ENCODE measurements around the gene BAAT.
"Not testable (repeated sequence)": the region's sequence is repeated elsewhere in the genome, so short reads cannot be mapped to it uniquely, and the experiment has no call there.

BAAT gene

DNA sequence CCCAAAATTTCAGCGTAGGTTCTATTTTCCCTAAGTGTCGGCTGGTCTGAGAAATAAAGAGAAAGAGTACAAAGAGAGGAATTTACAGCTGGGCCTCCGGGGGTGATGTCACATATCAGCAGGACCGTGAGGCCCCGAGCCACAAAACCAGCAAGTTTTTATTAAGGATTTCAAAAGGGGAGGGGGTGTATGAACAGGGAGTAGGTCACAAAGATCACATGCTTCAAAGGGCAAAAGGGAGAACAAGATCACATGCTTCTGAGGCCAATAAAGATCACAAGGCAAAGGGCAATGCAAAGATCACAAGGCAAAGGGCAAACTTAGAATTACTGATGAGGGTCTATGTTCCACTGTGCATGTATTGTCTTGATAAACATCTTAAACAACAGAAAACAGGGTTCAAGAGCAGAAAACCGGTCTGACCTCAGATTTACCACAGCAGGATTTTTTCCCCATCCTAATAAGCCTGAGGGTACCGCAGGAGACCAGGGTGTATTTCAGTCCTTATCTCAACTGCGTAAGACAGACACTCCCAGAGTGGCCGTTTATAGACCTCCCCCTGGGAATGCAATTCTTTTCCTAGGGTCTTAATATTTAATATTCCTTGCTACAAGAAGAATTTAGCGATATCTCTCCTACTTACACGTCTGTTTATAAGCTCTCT is at the start of gene BAAT:
TSS of gene BAAT (minus strand) at position 134 of the 664 bp plus-strand sequence. CDS start 13,602 bp downstream, outside the sequence.
- DNase-seq, result not testable (repeated sequence)

DNA sequence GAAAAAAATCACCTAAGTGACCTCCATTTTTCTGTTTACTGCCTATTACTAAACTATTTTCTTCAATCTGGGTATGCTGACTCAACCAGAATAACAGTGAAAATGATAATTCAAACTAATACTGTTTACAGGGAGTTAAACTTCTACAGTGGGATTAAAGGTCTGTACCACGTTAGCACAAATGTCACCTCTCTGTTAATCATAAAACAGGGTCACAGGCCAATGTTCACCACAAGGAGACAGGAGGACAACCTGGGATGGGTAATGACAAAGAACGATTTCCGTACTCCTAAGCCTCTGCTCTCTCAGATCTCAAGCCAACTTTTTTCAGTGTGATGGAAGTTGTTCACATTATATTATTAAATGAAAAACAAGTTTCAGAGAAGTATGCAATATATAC is 48.4 kb upstream of the BAAT start:
- no peak for DNase-seq

DNA sequence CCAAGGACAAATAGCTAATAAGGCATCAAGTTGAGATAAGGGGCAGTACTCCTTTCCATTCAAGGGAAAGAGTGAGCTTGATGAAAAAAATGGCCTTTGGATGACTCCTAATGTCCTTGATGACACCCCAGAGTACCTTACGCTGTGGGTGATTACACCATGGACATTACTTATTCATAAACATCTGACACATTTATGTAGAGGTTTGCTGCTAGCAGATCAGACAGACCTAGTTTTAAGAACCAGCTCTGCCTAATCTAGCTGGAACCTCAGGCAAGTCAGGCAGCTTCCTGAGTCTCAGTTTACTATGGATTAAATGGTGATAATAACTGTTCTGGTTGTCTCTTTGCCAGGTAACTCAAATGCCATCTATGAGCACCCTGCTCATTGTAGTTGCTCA is 47.9 kb upstream of the BAAT start:
- no peak for DNase-seq

DNA sequence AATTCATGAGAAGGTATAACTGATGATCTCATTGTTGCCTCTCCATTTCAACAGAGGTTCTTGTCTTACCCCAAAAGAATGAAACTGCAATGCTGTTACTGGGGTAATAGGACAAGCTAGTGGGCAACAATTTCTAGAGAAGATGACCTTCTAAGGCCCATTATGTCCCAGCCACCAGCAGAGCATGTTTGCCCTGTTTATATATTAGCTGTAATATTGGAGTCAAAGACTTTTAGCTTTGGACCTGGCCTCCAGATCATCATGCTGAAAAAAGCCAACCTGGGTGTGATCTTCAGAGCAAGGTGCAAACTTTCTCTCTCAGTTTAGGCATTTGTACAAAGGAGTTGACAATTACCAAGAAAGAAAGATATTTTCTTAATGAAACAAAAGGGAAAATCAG is 47.4 kb upstream of the BAAT start:
- DNase-seq, result no peak

DNA sequence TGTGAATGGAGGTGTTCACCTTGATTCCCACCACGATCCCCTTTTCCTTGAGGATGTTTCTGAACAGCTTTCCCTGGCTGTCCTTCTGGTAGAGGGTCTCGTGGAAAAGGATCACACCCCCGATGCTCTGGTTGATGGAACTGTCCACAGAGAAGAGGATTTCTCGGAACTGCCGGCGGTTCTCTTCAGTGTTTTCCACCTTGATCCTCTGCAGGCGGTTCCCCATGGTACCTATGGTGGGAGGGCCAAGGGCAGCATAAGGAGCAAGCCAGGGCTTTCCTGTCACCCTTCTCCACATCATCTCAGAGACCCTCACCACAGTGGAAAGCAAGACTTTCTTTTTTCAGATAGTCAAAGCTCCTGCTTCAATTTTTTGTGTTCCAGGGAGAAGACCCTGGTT is 44.9 kb upstream of the BAAT start:
- no peak for DNase-seq

DNA sequence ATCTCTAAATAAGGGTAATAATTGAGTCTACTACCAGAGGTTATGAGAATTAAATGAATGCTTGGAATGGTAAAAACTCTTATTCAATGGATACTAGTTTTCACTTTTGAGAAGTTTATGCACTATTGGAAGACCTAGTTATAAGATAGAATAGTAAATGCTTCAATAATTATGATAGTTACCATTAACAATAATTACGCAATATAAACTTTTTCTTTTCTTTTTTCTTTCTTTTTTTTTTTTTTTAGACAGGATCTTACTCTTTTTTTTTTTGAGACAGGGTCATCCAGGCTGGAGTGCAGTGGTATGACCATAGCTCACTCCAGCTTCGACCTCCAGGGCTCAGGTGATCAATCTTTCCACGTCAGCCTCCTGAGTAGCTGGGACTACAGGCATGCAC is 44.1 kb upstream of the BAAT start:
- no peak for DNase-seq

DNA sequence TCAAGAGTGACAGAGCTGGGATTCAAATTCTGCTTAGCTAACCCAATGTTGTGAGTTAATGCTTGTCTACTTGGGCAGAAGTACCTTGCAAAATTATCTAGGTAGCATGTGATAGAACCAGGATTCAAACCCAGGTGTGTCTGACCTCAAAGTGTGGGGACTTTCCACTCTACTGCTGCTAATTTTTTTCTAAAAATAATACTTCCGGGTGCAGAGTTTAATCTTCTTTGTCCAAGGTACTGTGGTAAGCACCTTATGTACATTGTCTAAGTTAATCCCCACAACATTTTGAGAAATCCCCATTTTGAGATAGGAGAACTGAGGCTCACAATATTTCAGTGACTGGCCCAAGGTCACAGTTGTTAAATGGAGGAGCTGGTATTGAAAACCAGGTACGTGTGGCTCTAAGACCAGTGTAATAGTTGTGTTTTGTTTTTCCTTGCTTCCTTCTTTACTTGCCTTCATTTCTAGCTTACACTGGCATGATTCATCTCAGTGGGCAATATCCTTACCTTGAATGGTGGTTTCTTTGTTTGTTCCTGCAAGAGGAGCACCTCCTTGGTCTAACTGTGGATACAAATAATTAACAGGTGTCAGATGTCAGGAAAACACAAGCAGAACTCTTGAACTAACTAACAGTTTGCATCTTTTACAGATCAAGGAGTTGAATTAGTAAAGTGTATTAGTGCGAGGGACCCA is 43.3 kb upstream of the BAAT start:
- no peak for DNase-seq

DNA sequence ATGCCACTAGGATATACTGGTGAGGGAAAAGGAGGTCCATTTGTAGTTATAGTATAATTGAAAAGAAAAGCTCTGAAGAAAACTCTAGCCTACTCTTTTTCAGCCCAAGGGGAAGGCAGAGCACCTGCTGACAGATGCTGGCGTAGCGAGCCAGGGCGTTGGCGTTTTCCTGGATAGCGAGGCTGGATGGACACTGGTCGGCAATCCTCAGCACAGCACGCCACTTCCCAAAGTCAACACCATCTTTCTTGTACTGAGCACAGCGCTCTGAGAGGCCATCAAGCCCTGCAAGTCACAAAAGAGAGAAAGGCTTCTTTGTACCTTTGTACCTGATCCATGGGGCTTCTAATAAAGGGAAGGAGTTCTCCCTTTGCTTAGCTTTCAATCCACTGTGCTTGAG is 42.6 kb upstream of the BAAT start:
- DNase-seq, result no peak

DNA sequence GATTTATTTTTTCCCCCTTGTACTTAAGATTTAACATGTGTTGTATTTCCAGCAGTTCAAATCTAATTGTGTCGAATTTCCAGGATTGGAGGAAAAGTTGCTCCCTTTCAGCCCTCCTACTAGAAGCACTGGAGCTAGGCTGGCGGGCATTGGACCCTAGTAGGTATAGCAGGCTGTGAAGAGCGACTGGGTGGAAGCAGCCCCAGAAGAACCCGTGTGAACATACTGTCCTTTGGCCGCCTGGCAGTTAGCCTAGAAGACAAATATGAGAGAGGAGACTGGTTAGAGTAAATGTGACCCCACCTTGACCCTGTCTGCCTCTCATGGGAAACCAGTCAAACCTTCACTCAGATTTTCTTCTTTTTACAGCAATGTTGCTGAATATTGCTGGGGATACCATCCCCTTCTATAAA is 36.9 kb upstream of the BAAT start:
- DNase-seq, result no peak

DNA sequence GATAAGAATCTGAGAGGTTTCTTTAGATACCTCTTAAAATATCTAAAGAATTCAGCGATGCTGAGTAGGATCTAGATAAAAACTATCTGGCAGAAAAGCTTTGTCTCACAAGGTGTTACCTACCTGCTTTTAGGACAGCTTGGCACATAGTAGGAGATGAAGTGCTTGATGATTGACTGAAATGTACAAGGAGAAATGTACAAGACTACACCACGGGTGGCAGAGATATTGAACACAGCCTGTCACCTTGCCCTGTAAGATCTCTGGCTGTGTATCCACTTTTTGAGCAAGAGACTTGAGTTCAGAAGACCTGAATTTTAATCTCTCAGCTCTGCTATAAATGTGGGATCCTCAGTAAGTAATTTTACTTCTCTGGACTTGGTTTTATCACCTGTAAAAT is 35.1 kb upstream of the BAAT start:
- no peak for DNase-seq

DNA sequence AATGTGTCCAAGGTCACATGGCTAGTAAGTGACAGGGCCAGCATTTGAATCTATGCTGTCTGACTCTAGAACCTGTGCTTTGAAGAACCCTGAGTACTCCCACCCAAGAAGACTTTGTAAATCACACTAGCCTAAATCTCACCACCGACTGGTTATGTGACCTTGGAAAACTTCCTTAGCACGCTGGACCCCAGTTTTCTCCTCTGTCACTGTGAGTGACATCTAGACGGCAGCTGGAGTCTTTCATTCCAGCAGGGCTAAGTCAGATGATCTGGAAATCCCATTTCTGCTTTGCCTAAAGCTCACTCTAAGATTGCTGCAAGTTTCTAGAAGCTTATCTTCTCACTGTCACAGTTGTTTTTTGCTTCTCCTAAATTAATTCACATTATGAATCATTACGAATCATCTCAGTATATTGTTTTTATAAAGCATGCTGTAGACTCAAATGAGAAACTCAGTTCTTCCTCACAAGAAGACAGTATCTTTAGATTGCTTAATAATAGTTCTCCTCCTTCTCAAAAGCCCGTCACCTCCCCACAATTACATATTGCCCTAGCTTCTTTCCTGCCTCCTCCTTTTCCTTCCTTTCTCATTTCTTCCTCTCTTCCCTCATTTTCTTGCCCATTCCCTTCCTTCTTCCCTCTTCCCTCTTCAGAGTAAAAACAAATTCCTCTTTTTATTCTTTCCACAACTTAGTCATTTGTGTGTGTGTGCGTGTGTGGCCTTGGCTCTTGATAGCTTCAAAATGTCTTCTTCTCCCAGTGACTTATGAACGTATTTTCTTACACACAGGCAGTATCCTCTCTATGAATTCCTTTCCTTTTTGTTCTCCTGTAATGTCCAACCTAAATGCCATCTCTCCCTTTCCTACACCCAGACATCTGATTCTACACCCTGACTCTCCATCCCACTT is 34.0 kb upstream of the BAAT start:
- DNase-seq, result no peak

DNA sequence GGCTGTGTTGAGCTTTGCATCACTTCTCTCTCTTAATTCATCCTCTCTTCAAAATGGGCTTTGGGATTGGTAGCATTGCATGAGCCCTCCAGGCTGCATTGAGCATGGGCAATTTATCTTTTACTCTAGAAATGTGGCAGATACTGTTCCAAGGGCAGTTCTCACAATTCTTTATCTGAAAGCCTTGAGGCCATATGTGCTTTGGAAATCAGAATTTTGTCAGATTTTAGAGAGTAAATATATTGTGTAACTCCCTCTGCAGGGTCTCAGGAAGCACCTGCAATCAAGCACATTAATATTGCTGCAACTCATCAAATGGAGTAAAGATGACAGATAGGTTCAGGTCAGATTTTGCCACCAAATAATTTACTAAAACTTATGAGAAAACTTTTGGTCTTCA is 33.2 kb upstream of the BAAT start:
- no peak for DNase-seq

DNA sequence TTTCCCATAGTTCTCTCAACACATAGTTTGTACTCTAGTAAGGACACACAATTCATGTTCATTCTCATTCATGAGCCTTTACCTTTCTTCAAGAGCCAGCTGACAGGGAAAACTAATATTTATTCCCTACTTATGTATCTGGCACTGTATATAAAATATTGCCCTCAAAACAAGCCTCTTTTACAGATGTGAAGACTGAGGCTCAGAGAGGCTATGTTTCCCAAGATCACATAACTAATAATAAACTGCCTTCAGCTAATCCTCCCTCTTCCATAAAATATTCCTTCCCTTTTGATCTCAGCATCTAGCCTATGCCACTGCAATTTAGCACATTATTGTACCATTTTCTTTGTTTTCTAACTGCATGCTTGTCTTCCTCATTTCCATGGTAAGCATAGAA is 32.6 kb upstream of the BAAT start:
- DNase-seq, result no peak

DNA sequence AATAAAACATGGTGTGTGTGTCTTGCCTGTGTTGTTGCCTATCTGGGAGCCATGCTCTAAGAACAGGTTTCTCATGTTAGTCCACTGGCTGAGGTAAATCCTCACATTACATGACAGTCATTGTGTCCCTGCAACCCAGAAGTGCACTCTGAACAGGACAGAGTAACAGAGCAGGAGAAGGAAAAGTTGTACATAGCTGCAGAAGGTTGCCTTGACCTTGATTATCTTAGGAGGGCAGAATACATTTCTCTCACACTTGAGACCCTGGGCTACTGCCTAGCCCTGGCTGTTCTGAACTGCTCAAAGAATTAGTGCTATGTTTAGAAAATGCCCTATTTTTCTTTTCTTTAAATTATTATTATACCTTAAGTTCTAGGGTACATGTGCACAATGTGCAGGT is 30.8 kb upstream of the BAAT start:
- no peak for DNase-seq

DNA sequence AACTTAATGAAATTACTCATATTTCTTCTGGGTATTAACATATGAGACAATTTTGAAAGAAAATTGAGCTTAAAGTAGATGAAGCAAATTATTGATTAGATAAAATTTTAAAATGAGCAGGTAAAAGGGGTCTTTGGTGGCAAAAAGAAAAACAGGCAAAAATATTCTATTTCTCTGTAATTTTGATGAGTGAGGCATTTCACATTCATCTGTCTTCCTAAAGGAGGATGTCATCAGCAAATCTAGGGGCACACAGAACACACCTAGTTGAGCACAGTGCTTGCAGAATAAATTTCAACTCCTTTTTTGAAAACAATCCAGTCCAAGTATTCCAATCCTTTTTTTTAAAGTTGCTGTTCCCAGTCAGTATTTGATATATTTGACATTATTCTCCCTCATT is 30.0 kb upstream of the BAAT start:
- DNase-seq, result no peak

DNA sequence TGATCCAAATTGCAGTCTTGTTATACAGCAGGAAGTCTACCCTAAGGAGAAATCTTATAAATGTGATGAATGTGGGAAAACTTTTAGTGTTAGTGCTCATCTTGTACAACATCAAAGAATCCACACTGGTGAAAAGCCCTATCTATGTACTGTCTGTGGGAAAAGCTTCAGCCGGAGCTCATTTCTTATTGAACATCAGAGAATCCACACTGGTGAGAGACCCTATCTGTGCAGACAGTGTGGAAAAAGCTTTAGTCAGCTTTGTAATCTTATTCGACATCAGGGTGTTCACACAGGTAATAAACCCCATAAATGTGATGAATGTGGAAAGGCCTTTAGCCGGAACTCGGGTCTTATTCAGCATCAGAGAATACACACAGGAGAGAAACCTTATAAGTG is 24.3 kb upstream of the BAAT start:
- DNase-seq, result no peak

DNA sequence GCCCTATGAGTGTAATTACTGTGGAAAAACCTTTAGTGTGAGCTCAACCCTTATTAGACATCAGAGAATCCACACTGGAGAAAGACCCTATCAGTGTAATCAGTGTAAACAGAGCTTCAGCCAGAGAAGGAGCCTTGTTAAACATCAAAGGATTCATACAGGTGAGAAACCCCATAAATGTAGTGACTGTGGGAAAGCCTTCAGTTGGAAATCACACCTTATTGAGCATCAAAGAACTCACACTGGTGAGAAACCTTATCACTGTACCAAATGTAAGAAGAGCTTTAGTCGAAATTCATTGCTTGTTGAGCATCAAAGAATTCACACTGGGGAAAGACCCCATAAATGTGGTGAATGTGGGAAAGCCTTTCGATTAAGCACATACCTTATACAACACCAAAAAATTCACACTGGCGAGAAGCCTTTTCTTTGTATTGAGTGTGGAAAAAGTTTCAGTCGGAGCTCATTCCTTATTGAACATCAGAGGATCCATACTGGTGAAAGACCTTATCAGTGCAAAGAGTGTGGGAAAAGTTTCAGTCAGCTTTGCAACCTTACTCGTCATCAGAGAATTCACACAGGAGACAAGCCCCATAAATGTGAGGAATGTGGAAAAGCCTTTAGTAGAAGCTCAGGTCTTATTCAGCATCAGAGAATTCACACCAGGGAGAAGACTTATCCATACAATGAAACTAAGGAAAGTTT is 23.7 kb upstream of the BAAT start:
- no peak for DNase-seq

DNA sequence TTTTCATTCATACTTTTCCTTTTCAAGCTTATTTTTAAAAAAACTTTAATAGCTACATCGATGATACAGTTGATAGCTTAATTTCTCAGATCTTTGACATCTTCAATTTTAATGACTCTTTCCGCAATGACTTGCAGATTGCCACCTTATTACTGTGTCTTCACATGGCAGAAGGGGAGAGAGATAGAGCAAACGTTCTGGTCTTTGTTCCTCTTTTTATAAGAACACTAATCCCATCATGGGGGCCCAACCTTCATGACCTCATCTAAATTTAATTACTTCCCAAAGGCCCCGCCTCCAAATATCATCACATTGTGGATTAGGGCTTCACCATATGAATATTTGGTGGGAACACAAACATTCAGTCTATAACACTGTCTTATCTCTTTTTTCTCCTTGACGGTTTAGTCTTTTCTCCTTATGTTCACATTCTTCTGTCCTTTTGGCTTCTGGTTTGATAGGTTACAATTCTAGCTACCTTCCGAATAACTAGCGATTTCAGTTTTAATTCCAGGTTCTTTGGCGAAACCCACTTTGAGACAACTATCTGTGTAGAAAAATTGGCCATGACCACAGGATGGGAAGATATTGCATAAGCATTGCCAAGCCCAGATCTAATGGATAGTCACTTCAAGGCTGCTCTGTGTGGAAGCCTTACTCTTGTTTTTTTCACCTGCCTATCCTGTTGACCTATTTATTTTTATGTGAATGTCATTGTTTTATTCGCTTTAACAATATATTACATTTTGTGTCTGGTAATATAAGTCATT is 18.9 kb upstream of the BAAT start:
- DNase-seq, result no peak

DNA sequence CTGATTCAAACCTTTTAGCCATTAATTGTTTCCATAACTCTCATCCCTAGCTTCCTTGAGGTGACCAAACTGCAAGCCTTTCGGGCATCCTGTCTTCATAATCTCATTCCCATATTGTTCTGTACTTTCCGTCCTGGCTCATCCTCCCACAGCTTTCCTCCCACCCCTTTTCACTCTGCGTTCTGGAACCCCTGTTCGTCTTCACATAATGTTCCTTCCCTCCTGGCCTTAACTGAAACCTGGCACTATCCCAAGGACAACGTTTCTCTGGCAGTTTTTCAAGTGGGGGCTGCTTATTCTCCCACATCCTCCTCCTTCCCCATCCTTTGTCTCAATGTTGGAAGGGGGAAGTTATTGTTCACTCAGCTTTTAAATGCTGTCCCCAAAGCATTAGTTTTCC is 15.3 kb upstream of the BAAT start:
- DNase-seq, result peak; percentile 33

DNA sequence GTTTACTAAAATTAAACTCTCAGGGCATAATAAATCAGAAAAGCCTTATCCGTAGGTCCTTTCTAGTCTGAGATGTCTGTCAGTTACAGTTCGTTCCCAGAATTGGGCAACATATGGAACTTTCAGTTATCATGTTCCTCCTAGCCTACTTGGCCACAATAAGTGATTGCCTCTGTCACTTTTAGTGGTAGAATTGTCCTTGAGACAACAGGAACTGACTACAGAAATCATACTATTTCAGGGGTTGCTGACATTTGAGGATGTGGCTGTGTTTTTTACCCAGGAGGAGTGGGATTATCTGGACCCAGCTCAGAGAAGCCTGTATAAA is 14.8 kb upstream of the BAAT start:
- no peak for DNase-seq

DNA sequence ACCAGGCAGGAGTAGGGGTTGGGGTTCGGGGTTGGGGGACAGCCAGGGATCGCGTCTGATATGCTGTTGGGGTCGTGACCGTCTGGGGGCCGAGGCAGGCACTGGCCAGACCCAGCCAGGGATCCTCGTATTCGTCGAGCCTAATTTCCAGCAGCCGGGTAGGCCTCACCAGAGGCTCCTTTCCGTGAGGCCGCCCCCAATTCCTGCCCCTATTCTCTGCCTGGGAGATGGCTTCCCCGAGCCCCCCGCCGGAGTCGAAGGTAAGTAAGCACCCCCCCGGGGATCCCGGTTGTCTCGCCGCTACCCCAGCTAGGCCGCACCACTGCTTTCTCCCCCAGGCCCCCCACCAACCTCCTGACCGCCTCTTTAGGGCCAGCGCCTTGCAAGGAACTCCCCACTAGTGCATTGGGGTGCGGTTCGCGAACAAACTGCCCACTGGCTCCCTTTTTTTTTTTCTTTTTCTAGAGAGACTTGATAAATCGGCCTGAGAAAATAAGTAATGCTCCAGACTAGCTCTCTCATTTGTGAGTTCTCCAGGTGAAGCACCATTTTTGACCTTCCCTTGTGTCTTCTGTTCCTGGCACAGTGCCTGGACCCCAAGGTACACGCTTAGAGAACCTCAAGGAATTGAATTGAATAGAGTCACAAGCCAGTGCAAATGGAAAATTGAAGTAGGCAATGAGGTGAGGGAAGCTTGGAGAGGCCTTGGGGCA is 14.3 kb upstream of the BAAT start:
- no peak for DNase-seq

Measured in left hindlimb (tissue), 1 donor.